ENCODE data around the gene PSMA3. TPM values are rescaled to one million over a fixed set of nuclear protein-coding genes. Genes with fewer than 3 reads are reported as not detected.

The PSMA3 gene
- total RNA-seq, 2 donors from 2014 or later: 279 to 291 TPM

- WGBS, 2 experiments (ENCODE audit: insufficient coverage in 1 of 2, insufficient read length in 1 of 2): 100% methylated on average over 2 of the region's 3 CpGs; no CpG with 5 or more reads in 1 of the 2 experiments
- no peak for TF ChIP-seq CTCF (conservative IDR thresholded peaks at IDR 0.05)
- Mint-ChIP-seq H3K36me3 (ENCODE audit: low read depth) (peaks cover 68% of the 10 kb centered on the region), H3K27ac (peak overlapping the region; percentile 24), H3K9me3 (no peaks in the 10 kb centered on the region), H3K4me1 (peaks cover 3% of the 10 kb centered on the region), H3K27me3 (ENCODE audit: insufficient read depth) (no peaks in the 10 kb centered on the region), H3K4me3 (no peak overlapping the region)
- no peak for DNase-seq
- H3K27ac ChIP-seq (ENCODE audit: low read depth, low read length): no peak overlapping the region
- no peak overlapping the region for H3K4me3 ChIP-seq (ENCODE audit: low read length)
- H3K9ac ChIP-seq (ENCODE audit: extremely low read depth, low read length, poor library complexity, severe bottlenecking): no peak overlapping the region
- no peaks in the 10 kb centered on the region for H3K27me3 ChIP-seq (ENCODE audit: control insufficient read depth, insufficient read depth, low read length, poor library complexity, severe bottlenecking)
- H3K9me3 ChIP-seq (ENCODE audit: control insufficient read depth, low read length): no peaks in the 10 kb centered on the region
- no peaks in the 10 kb centered on the region for H3K4me1 ChIP-seq (ENCODE audit: control insufficient read depth, insufficient read depth, low read length)
- H3K36me3 ChIP-seq (ENCODE audit: control insufficient read depth, insufficient read depth, low read length): peaks cover 83% of the 10 kb centered on the region
Observed at GRCh38 chr14:58281969-58282368, 37.3 kb downstream of the PSMA3 start.

GRCh38 chr14:58282925-58283593, 38.4 kb downstream of the PSMA3 start:
- H3K27me3 ChIP-seq (ENCODE audit: control insufficient read depth, insufficient read depth, low read length, poor library complexity, severe bottlenecking): no peaks in the 10 kb centered on the region
- H3K9ac ChIP-seq (ENCODE audit: extremely low read depth, low read length, poor library complexity, severe bottlenecking): no peak overlapping the region
- Mint-ChIP-seq H3K27me3 (ENCODE audit: insufficient read depth) (no peaks in the 10 kb centered on the region), H3K36me3 (ENCODE audit: low read depth) (peaks cover 72% of the 10 kb centered on the region), H3K27ac (no peak overlapping the region), H3K9me3 (no peaks in the 10 kb centered on the region), H3K4me1 (peaks cover 3% of the 10 kb centered on the region), H3K4me3 (no peak overlapping the region)
- no peaks in the 10 kb centered on the region for H3K4me1 ChIP-seq (ENCODE audit: control insufficient read depth, insufficient read depth, low read length)
- H3K9me3 ChIP-seq (ENCODE audit: control insufficient read depth, low read length): no peaks in the 10 kb centered on the region
- 95 to 100% methylated on average over 2 to 4 of the region's 4 CpGs for WGBS, 2 experiments (ENCODE audit: insufficient coverage in 1 of 2, insufficient read length in 1 of 2)
- H3K27ac ChIP-seq (ENCODE audit: low read depth, low read length): no peak overlapping the region
- H3K36me3 ChIP-seq (ENCODE audit: control insufficient read depth, insufficient read depth, low read length): peaks cover 91% of the 10 kb centered on the region
- TF ChIP-seq CTCF (conservative IDR thresholded peaks at IDR 0.05): no peak
- no peak for DNase-seq
- H3K4me3 ChIP-seq (ENCODE audit: low read length): no peak overlapping the region

GRCh38 chr14:58283730-58284129, 39.1 kb downstream of the PSMA3 start:
- no peak overlapping the region for H3K4me3 Mint-ChIP-seq
- no peaks in the 10 kb centered on the region for H3K9me3 Mint-ChIP-seq
- Histone ChIP-seq H3K36me3 (ENCODE audit: control insufficient read depth, insufficient read depth, low read length) (peaks cover 91% of the 10 kb centered on the region), H3K9ac (ENCODE audit: extremely low read depth, low read length, poor library complexity, severe bottlenecking) (no peak overlapping the region), H3K9me3 (ENCODE audit: control insufficient read depth, low read length) (no peaks in the 10 kb centered on the region), H3K4me1 (ENCODE audit: control insufficient read depth, insufficient read depth, low read length) (no peaks in the 10 kb centered on the region), H3K27me3 (ENCODE audit: control insufficient read depth, insufficient read depth, low read length, poor library complexity, severe bottlenecking) (no peaks in the 10 kb centered on the region), H3K4me3 (ENCODE audit: low read length) (no peak overlapping the region), H3K27ac (ENCODE audit: low read depth, low read length) (no peak overlapping the region)
- no peak for TF ChIP-seq CTCF (conservative IDR thresholded peaks at IDR 0.05)
- H3K4me1 Mint-ChIP-seq: peaks cover 3% of the 10 kb centered on the region
- DNase-seq: no peak
- H3K36me3 Mint-ChIP-seq (ENCODE audit: low read depth): peaks cover 72% of the 10 kb centered on the region
- H3K27ac Mint-ChIP-seq: no peak overlapping the region
- no peaks in the 10 kb centered on the region for H3K27me3 Mint-ChIP-seq (ENCODE audit: insufficient read depth)
